Ishikawa (cell line): ENCODE results near the gene SFT2D3.

ENCODE experiments used
- CEBPB ChIP-seq: IDR thresholded peaks from 2 replicates; pipeline ENCODE4 v1.6.1; 2012
- CREB1 ChIP-seq: IDR thresholded peaks from 2 replicates; pipeline ENCODE4 v1.6.1; 2012; ENCODE audit warnings: low read depth
- EGR1 ChIP-seq: IDR thresholded peaks from 2 replicates; pipeline ENCODE4 v1.6.1; 2012
- EP300 ChIP-seq: IDR thresholded peaks from 2 replicates; pipeline ENCODE4 v1.6.1; 2012; ENCODE audit warnings: borderline replicate concordance
- FOXM1 ChIP-seq: IDR thresholded peaks from 2 replicates; pipeline ENCODE4 v1.6.1; 2012; ENCODE audit warnings: low read depth, borderline replicate concordance
- NFIC ChIP-seq: IDR thresholded peaks from 2 replicates; pipeline ENCODE4 v1.6.1; 2012
- RAD21 ChIP-seq: IDR thresholded peaks from 2 replicates; pipeline ENCODE4 v1.6.1; 2012; ENCODE audit warnings: low read depth
- TAF1 ChIP-seq: IDR thresholded peaks from 2 replicates; pipeline ENCODE4 v1.6.1; 2012; ENCODE audit warnings: low read depth, mild to moderate bottlenecking
- TCF12 ChIP-seq: IDR thresholded peaks from 2 replicates; pipeline ENCODE4 v1.6.1; 2012; ENCODE audit warnings: low read depth
- TEAD4 ChIP-seq: IDR thresholded peaks from 2 replicates; pipeline ENCODE4 v1.6.1; 2012
- YY1 ChIP-seq: IDR thresholded peaks from 2 replicates; pipeline ENCODE4 v1.6.1; 2012; ENCODE audit warnings: low read depth
- ZBTB7A ChIP-seq: IDR thresholded peaks from 2 replicates; pipeline ENCODE4 v1.6.1; 2012; ENCODE audit warnings: low read depth
- TF ChIP-seq, protein P1 (sequence below): IDR thresholded peaks from 2 replicates; pipeline ENCODE4 v1.6.1; 2012; ENCODE audit warnings: low read depth, mild to moderate bottlenecking
- TF ChIP-seq, protein P2 (sequence below): IDR thresholded peaks from 2 replicates; pipeline ENCODE4 v1.6.1; 2012
- TF ChIP-seq, protein P3 (sequence below): IDR thresholded peaks from 2 replicates; pipeline ENCODE4 v1.6.1; 2012

Gene SFT2D3

DNA sequence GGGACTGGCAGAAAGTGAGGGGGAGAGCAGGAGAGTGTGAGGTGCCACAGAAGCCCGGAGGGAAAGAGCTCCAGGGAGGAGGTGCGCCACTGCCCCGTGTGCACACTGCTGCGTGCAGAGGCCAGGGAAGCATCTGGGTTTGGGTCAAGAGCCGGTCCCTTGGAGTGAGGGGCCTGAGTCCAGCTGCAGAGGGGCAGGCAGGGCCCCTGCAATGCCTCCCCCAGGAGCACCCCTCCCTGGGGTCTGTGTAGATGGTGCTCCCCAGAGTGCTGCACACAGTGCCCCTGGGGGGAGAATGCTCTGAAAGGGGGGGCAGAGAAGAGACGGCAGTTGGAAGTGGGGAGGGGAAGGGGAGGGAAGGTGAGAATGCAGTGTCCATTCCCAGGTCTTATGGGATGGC lies 22.3 kb upstream of the SFT2D3 start:
- no peak for TF ChIP-seq TEAD4
- TF ChIP-seq ZBTB7A, result no peak
- TF ChIP-seq EP300, result no peak
- TF ChIP-seq, protein P1, sequence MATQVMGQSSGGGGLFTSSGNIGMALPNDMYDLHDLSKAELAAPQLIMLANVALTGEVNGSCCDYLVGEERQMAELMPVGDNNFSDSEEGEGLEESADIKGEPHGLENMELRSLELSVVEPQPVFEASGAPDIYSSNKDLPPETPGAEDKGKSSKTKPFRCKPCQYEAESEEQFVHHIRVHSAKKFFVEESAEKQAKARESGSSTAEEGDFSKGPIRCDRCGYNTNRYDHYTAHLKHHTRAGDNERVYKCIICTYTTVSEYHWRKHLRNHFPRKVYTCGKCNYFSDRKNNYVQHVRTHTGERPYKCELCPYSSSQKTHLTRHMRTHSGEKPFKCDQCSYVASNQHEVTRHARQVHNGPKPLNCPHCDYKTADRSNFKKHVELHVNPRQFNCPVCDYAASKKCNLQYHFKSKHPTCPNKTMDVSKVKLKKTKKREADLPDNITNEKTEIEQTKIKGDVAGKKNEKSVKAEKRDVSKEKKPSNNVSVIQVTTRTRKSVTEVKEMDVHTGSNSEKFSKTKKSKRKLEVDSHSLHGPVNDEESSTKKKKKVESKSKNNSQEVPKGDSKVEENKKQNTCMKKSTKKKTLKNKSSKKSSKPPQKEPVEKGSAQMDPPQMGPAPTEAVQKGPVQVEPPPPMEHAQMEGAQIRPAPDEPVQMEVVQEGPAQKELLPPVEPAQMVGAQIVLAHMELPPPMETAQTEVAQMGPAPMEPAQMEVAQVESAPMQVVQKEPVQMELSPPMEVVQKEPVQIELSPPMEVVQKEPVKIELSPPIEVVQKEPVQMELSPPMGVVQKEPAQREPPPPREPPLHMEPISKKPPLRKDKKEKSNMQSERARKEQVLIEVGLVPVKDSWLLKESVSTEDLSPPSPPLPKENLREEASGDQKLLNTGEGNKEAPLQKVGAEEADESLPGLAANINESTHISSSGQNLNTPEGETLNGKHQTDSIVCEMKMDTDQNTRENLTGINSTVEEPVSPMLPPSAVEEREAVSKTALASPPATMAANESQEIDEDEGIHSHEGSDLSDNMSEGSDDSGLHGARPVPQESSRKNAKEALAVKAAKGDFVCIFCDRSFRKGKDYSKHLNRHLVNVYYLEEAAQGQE, result no peak
- TF ChIP-seq, protein P2, sequence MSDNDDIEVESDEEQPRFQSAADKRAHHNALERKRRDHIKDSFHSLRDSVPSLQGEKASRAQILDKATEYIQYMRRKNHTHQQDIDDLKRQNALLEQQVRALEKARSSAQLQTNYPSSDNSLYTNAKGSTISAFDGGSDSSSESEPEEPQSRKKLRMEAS, result no peak

DNA sequence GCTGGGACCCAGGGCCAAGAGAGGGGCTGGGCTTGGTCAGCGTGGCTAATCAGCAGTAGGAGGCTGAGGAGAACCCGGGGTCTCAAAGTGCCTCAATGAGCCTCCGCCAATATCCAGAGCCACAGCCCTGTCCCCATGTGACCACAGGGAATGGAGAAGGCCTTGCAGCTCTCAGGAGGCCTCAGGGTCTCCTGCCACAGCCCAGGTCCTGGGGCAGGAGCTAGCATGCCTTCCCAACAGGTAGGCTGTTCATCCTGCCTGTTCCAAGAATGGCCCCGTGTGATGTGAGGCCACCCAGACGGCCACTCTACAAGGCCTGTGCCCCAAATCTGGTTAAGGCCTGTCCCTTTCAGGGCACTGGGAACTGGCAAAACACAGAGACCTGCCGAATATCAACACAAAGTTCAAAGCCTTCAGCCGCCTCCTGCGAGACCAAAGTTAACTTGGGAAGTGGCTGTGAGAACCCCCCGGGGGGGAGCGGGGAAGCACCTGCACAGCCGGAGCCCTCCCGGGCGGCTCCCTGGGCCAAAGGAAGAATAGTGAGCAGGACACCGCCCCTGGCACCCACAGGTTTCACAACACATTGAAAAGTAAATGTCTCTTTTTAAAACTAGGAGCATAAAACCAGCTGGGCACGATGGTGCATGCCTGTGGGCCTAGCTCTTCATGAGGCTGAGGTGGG lies 21.5 kb upstream of the SFT2D3 start:
- TF ChIP-seq, protein P2, result no peak
- no peak for TF ChIP-seq FOXM1

DNA sequence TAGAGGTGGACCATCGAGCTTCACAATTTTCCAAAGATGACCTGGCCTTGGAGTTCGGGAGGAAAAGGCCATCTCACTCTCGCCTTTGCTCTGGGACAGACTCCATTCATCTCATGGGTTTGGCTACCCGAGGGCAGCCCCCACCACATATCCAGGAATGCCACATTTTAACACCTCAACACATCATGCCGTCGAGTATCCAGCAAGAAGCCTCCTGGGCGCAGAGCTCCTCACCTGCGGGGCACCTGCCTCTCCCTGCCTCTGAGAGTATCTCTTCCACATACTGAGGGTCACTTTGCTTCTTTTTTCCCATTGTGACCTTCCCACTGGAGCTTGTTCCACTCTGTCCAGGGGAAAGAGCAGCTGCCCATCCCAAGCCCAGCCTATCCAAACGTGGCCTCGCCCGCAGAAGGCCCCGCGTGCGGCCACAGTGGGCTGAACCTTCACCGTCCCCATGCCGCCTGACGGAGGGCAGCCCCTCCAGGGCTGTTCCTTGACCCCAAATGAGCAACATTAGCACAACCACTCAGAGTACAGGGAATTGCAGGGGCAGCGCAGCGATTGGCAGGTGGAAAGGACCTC lies 20.5 kb upstream of the SFT2D3 start:
- TF ChIP-seq FOXM1, result no peak
- no peak for TF ChIP-seq TEAD4

DNA sequence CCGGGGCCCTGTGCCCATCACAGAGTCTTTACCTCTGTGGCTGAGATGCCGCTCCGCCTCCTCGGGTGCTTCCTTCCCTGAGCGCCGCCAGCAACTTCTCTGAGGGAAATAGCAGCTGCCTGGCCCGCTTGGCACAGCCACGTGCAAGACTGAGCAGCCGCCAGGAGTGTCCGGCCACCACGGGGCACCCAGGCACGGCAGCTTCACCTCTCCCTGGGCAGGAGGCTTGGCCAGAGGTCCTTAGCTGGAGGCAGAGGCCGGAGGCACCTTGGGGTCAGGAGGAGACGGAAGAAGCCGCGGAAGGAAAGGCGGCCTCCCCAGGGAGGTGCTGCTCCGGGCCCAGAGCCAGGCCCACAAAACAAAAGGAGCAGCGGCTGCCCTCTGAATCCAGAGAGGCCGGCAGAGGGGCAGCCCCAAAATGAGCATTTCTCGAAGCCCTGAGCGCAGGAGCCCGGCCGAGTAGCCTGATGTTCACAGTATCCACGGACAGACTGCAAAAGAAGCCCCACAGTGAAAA lies 20.0 kb upstream of the SFT2D3 start:
- no peak for TF ChIP-seq YY1
- no peak for TF ChIP-seq TEAD4
- TF ChIP-seq CREB1, result no peak
- no peak for TF ChIP-seq NFIC
- no peak for TF ChIP-seq EGR1
- TF ChIP-seq TCF12, result no peak
- TF ChIP-seq RAD21, result no peak
- TF ChIP-seq CEBPB, result no peak
- TF ChIP-seq, protein P2, result no peak
- no peak for TF ChIP-seq TAF1
- no peak for TF ChIP-seq ZBTB7A
- TF ChIP-seq, protein P1, result no peak
- TF ChIP-seq, protein P3, sequence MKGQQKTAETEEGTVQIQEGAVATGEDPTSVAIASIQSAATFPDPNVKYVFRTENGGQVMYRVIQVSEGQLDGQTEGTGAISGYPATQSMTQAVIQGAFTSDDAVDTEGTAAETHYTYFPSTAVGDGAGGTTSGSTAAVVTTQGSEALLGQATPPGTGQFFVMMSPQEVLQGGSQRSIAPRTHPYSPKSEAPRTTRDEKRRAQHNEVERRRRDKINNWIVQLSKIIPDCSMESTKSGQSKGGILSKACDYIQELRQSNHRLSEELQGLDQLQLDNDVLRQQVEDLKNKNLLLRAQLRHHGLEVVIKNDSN, result no peak
- no peak for TF ChIP-seq FOXM1
- no peak for TF ChIP-seq EP300

DNA sequence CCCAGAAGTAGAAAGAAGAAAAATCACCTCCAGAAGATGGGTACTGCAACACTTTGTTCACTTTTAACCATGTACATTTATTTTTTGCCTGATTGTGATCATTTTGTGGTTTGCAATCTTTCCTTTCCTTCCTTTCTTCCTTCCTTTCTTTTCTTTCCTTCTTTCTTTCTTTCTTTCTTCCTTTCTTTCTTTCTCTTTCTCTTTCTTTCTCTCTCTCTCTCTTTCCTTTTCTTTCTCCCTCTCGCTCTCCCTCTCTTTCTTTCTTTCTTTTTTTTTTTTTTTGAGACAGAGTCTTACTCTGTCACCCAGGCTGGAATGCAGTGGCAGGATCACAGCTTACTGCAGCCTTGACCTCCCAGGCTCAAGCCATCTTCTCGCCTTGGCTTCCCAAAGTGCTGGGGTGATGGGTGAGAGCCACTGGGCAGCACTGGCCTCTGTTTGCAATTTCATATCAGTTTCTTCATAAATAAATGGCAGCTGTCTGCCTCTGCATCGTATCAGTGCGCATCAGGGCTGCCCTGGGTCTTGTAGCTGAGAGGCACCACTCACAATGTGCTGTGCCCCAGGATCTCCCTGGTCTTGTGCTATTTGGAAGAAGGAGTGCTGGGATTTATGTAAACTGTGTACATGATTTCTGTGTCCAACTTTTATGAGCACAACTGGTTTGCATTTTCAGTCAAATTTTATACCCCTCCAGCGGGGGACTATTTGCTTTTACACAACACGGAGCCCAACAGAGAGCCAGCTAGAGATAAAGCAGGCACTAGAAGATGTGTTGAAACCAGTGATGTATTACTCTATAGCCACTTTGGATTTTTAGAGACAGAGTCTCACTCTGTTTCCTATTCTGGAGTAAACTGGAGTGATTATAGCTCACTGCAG lies 19.1 kb upstream of the SFT2D3 start:
- TF ChIP-seq NFIC (no peak), TAF1 (no peak), EP300 (no peak), YY1 (no peak), RAD21 (no peak), CEBPB (no peak), ZBTB7A (no peak), EGR1 (no peak), TCF12 (no peak), FOXM1 (no peak)
- TF ChIP-seq, protein P3, result no peak
- TF ChIP-seq, protein P2, result no peak
- TF ChIP-seq, protein P1, result no peak
